Gastrocnemius medialis (tissue), 4 donors: ENCODE results near the gene TIAL1.
"Not testable (repeated sequence)": the region's sequence is repeated elsewhere in the genome, so short reads cannot be mapped to it uniquely, and the experiment has no call there.

ENCODE experiments used
- POLR2A ChIP-seq, 2 donors: fragments of 450-650 bp; IDR thresholded peaks; one replicate each; pipeline ENCODE4 v1.6.1; 2017; ENCODE audit warnings: antibody characterized with exemption in 2 of 2, mild to moderate bottlenecking in 2 of 2, moderate library complexity in 2 of 2
- TF ChIP-seq, protein P1 (sequence below), 5 experiments: fragments of 450-650 bp in 3 of 5; fragments of 200-600 bp in 2 of 5; sonication (generic) in 2 of 5; IDR thresholded peaks in 4 of 5; conservative IDR thresholded peaks in 1 of 5; 1 replicate in 4 of 5; 2 replicates in 1 of 5; pipeline ENCODE4 v1.5.1; 2016 to 2019; ENCODE audit warnings: antibody characterized with exemption in 5 of 5, mild to moderate bottlenecking in 3 of 5, moderate library complexity in 3 of 5

- TF ChIP-seq POLR2A (IDR thresholded peaks at IDR 0.05): not testable (repeated sequence)
- TF ChIP-seq, protein P1, sequence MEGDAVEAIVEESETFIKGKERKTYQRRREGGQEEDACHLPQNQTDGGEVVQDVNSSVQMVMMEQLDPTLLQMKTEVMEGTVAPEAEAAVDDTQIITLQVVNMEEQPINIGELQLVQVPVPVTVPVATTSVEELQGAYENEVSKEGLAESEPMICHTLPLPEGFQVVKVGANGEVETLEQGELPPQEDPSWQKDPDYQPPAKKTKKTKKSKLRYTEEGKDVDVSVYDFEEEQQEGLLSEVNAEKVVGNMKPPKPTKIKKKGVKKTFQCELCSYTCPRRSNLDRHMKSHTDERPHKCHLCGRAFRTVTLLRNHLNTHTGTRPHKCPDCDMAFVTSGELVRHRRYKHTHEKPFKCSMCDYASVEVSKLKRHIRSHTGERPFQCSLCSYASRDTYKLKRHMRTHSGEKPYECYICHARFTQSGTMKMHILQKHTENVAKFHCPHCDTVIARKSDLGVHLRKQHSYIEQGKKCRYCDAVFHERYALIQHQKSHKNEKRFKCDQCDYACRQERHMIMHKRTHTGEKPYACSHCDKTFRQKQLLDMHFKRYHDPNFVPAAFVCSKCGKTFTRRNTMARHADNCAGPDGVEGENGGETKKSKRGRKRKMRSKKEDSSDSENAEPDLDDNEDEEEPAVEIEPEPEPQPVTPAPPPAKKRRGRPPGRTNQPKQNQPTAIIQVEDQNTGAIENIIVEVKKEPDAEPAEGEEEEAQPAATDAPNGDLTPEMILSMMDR (IDR thresholded peaks at IDR 0.05 in 4 of 5, conservative IDR thresholded peaks at IDR 0.05 in 1 of 5): not testable (repeated sequence)
Observed at GRCh38 chr10:119619811-119620210, 23.0 kb upstream of the TIAL1 start.
